Measurements from ENCODE around the gene KIAA1958.

DNA sequence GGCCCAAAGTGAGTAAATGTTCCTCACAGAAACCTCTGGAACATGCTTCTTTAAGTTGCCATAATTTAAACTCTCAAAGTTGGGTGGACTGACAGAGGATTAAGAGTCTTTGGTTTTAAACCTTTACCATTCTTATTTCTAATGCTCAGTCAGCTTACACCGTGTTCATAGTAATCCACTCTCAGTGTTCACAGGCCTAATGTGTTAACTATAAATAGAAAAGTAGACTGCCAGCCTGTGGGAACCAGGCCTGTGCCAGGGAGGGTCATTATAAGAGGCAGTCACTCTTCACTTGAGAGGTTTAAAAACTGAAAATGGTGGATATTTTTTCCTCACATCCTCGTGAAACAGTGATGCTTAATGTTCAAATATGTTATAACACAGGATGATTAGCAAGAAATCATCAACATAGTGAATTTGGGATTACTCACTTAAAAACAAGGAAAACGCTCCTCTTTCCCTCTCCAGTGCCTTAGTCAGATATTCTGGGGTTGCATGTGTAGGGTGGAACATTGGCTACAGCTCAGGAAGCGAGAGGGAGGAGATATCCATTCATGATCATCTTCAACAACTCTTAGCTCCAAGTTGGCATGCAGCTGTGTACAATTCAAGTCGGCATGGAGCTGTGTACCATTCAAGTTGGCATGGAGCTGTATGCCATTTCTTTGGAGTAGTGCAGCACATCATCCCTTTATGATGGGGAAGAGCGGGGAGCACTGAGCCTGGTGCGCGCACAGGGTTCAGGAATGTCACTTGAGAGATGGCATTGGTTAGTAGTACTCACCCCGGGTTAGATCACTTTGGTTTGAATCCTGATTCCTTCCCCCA, 65.8 kb downstream of the KIAA1958 start:
- TF ChIP-seq CTCF (IDR thresholded peaks at IDR 0.05) (no peak), POLR2A (IDR thresholded peaks at IDR 0.05) (no peak)
